ENCODE results near the gene ZNF438.

ZNF438 gene

DNA sequence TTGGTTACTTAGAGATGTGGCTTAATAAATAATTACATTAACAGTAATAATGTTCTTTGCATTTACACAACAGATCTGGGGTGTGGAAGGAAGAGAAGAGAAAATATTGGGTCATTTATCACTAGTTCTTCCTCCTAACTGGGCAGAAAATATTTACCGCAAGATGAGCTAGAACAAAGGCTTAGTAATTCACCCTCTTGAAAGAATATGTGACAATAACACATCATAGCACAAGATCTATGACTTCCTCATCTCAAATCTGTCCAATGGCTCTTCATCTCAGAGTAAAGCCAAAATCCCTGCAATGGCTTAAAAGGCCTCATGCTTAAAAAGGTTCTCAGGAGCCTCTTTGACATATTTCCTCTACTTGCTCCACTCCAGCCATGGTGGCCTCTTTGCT is 178.6 kb downstream of the ZNF438 start:
- H3K4me3 ChIP-seq (ENCODE audit: low read depth, low read length): no peak overlapping the region
- TF ChIP-seq, protein P1, sequence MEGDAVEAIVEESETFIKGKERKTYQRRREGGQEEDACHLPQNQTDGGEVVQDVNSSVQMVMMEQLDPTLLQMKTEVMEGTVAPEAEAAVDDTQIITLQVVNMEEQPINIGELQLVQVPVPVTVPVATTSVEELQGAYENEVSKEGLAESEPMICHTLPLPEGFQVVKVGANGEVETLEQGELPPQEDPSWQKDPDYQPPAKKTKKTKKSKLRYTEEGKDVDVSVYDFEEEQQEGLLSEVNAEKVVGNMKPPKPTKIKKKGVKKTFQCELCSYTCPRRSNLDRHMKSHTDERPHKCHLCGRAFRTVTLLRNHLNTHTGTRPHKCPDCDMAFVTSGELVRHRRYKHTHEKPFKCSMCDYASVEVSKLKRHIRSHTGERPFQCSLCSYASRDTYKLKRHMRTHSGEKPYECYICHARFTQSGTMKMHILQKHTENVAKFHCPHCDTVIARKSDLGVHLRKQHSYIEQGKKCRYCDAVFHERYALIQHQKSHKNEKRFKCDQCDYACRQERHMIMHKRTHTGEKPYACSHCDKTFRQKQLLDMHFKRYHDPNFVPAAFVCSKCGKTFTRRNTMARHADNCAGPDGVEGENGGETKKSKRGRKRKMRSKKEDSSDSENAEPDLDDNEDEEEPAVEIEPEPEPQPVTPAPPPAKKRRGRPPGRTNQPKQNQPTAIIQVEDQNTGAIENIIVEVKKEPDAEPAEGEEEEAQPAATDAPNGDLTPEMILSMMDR (IDR thresholded peaks at IDR 0.05; ENCODE audit: borderline replicate concordance, insufficient read depth, low read depth, low read length): no peak

DNA sequence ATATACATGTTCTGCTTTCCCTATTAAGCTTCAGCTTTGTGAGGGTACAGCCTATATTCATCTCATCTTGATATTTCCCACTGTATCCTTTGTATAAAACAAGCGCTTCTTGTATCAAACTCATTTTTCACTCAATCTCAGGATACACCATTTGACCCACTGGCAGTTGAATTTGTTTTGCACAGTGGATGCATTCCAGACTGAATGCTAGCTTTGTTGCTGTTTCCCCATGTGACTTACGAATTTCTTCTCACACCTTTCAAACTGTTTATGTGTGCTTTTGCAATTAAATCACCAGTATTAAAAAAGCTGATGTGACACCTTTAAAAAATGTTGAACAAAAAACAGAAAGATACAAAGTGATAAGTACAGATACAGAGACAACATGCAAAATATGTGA is 180.9 kb downstream of the ZNF438 start:
- TF ChIP-seq, protein P1 (IDR thresholded peaks at IDR 0.05; ENCODE audit: borderline replicate concordance, insufficient read depth, low read depth, low read length): no peak
- no peak overlapping the region for H3K4me3 ChIP-seq (ENCODE audit: low read depth, low read length)

DNA sequence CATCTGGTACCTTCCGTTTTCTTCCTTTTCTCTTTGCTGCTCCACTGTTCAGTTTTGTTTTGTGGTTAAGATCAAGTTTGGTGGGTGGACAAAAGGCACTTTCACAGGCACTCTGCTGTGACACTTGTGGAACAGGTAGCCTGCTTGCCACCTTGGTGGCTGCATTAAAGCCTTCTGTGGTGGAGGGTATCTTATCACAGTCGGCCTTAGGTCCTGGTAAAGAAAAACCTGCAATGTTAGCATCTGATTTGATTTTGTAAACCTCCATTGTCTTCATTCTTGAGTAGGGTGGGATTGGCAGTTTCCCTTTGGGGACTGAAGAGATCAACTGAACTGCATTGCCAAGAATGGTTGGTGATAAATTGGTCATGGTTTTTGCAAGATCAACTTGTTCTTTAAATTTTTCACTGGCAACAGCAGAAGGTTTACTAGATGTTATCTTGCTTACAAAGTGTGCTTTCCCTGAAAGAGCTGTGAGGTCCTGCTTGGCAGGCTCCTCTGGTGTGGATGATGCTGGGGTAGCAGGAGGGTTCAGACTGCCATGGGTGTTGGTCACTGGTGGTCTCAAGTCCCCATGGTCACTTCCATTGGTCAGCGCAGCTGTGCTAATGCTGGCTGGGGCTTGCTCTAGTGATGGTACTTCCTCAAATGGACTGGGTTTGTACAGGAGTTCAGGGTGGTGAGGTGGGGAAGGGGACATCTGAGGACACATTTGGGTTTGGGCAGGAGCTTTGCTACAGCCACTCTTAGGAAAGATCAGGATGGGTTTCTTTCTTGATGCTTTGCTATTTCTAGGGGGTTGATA is 182.2 kb downstream of the ZNF438 start:
- TF ChIP-seq, protein P1 (IDR thresholded peaks at IDR 0.05; ENCODE audit: borderline replicate concordance, insufficient read depth, low read depth, low read length): no peak
- H3K4me3 ChIP-seq (ENCODE audit: low read depth, low read length): no peak overlapping the region

DNA sequence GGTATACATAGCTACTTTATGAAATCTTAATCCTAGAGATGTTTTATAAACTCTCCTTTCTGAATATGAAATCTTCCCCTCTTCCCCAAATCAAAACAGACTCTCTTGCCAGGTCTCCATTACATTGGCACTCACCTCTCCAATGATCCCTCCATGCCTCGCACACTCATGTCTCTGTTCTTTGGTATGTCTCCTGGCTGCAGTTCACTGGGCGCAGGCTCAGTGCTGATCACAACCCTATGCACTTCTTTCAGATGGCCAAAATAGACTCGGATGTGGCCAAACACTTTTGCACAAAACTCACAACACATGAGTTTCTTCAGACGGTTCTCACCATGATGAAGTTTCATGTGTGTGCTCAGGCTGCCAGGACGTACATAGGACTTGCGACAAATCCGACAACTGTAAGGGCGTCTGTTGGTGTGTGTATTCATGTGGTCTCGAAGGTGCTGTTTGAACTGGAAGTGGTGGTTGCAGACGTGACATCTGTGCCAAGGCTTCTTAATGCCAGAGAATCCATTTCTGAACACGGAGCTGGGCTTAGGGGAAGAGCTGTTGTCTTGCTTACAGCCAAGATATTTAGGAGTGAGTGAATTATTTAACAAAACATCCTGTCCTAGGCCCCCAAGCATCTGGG is 183.2 kb downstream of the ZNF438 start:
- H3K4me3 ChIP-seq (ENCODE audit: low read depth, low read length): no peak overlapping the region
- TF ChIP-seq, protein P1 (IDR thresholded peaks at IDR 0.05; ENCODE audit: borderline replicate concordance, insufficient read depth, low read depth, low read length): no peak

DNA sequence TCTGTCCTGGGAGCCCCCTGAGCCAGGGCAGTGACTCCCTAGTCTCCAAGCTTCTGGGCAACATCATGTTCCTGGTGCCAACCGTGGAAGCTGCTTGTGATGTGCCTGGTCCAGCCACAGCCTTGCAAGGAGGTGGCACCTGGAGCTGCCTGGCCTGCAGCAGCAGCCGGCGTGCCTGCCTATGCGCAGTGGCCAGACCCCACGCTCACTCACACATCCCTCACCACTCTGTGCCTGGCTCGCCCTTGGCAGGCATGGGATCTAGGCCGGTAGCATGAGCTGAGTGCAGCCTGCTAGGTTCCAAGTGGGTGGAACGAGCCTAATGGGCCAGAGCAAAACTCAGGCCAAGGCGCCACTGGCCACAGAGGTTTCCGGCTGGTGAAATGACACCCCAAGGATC is 184.0 kb downstream of the ZNF438 start:
- TF ChIP-seq, protein P1 (IDR thresholded peaks at IDR 0.05; ENCODE audit: borderline replicate concordance, insufficient read depth, low read depth, low read length): no peak
- no peak overlapping the region for H3K4me3 ChIP-seq (ENCODE audit: low read depth, low read length)

DNA sequence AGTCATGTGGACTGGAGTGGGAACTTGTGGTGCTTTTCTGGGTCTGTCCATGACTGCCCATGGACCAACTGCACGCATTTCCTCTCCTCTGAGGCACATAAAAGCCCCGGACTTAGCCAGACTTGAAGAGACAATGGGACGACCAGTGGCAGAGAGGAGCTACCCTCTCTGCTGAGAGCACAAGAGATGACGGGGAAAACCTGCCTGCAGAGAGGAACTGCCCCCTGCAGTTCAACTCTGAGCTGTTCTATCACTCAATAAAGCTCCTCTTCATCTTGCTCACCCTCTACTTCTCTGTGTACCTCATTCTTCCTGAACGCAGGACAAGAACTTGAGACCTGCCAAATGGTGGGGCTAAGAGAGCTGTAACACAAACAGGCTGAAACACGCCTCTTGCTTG is 184.5 kb downstream of the ZNF438 start:
- no peak overlapping the region for H3K4me3 ChIP-seq (ENCODE audit: low read depth, low read length)
- TF ChIP-seq, protein P1 (IDR thresholded peaks at IDR 0.05; ENCODE audit: borderline replicate concordance, insufficient read depth, low read depth, low read length): no peak

DNA sequence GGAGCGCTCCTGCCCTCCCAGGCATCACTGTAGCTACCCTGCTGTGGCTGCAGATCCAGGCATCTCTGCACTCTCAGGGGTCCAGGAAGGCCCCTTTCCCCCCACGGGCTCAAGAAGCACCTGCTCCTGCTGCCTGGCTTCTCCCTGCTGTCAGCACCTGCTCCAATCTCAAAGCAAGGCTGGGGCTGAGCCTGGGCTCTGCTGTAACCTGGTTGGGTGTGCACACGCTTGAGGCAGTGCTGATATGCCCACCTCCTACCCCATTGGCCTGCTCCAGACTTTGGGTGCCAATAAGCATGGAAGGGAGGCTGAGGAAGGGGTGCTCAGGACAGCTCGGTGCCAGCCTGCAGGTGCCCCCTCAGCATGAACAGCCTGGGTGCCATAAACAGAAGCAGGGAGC is 185.0 kb downstream of the ZNF438 start:
- TF ChIP-seq, protein P1 (IDR thresholded peaks at IDR 0.05; ENCODE audit: borderline replicate concordance, insufficient read depth, low read depth, low read length): no peak
- no peak overlapping the region for H3K4me3 ChIP-seq (ENCODE audit: low read depth, low read length)
